Panc1 (cell line): ENCODE results near the gene ARID2. TPM values are rescaled to one million over a fixed set of nuclear protein-coding genes. Genes with fewer than 3 reads are reported as not detected.
A peak's percentile ranks its signal among the peaks of the same experiment; 100 is the strongest.

ENCODE experiments used
- ATAC-seq: fragments of 200-7000 bp; cut with Tn5 transposase; 2 replicates; pipeline ENCODE4 v1.9.1; 2020; ENCODE audit warnings: mild to moderate bottlenecking, moderate library complexity
- Bru-seq: library from RNA; stranded (reverse); fragments of 400-500 nt; gene quantifications from one replicate; lab custom pipeline; 2021; lab: Mats Ljungman, UMichigan
- BruChase-seq, 2 experiments: library from RNA; stranded (reverse); fragments of 400-500 nt; gene quantifications; one replicate each; lab custom pipeline; 2021; lab: Mats Ljungman, UMichigan
- BruUV-seq: library from RNA; stranded (reverse); fragments of 400-500 nt; replicated peaks from 2 replicates; lab custom pipeline; 2021; lab: Mats Ljungman, UMichigan
- CTCF ChIA-PET: fragments of 300-600 bp; sonication (Branson Sonifier 250); formaldehyde crosslinking; loops from one replicate; lab custom pipeline; 2022; ENCODE audit warnings: antibody characterized with exemption; lab: Charles Lee
- POLR2A ChIA-PET: fragments of 300-600 bp; sonication (Branson Sonifier 250); formaldehyde crosslinking; loops from one replicate; lab custom pipeline; 2022; ENCODE audit warnings: antibody characterized with exemption; lab: Charles Lee
- DNase-seq: peaks from one replicate; pipeline ENCODE4 v3.0.0-alpha.2; 2010; ENCODE audit warnings: low read depth, low spot score
- H3K27ac ChIP-seq: 2 replicates; pipeline ENCODE4 v1.5.1; 2011; ENCODE audit warnings: mild to moderate bottlenecking, low read length, inconsistent platforms
- H3K27me3 ChIP-seq: fragments of 200-500 bp; sonication (Bioruptor generic); 2 replicates; pipeline ENCODE4 v1.6.0; 2014; ENCODE audit warnings: low read length, inconsistent platforms; ENCODE audit not compliant: control insufficient read depth, insufficient read depth
- H3K36me3 ChIP-seq: fragments of 200-500 bp; sonication (Bioruptor generic); 2 replicates; pipeline ENCODE4 v1.5.1; 2014; ENCODE audit warnings: inconsistent platforms, mild to moderate bottlenecking, low read length, moderate library complexity; ENCODE audit not compliant: control insufficient read depth, insufficient read depth
- H3K4me1 ChIP-seq: 2 replicates; pipeline ENCODE4 v1.5.1; 2011; ENCODE audit warnings: inconsistent platforms, mild to moderate bottlenecking, low read length, moderate library complexity; ENCODE audit not compliant: control insufficient read depth, insufficient read depth
- H3K4me3 ChIP-seq, 2 experiments: 2 replicates each; pipeline ENCODE4 v1.5.1; 2011 to 2012; ENCODE audit warnings: low read depth in 2 of 2, low read length in 2 of 2, mild to moderate bottlenecking in 2 of 2, inconsistent platforms in 1 of 2, moderate library complexity in 1 of 2
- H3K9me3 ChIP-seq: fragments of 200-500 bp; sonication (Bioruptor generic); 2 replicates; pipeline ENCODE4 v1.5.1; 2014; ENCODE audit warnings: low read depth, mild to moderate bottlenecking, inconsistent platforms, low read length, moderate library complexity; ENCODE audit not compliant: control insufficient read depth, insufficient read depth
- POLR2AphosphoS5 ChIP-seq: IDR thresholded peaks from 2 replicates; pipeline ENCODE4 v1.6.1; 2012; ENCODE audit warnings: mild to moderate bottlenecking, low read depth, low read length, moderate library complexity
- REST ChIP-seq, 2 experiments: IDR thresholded peaks; 2 replicates each; pipeline ENCODE4 v1.6.1; 2011 to 2012; ENCODE audit warnings: low read depth in 2 of 2, control low read depth in 1 of 2, low read length in 1 of 2, mild to moderate bottlenecking in 1 of 2, moderate library complexity in 1 of 2; ENCODE audit not compliant: insufficient read depth in 1 of 2
- TCF7L2 ChIP-seq: IDR thresholded peaks from 2 replicates; pipeline ENCODE4 v1.6.1; 2011; ENCODE audit warnings: mild to moderate bottlenecking, low read depth, low read length, inconsistent platforms
- in situ Hi-C: cut with HindIII; loops from 2 replicates; pipeline ENCODE4 v1.10.0; 2016; ENCODE audit warnings: low sequenced_read_pairs, low pct_unique_long_range_greater_than_20kb
- intact Hi-C: fragments of 100-400 bp; cut with micrococcal nuclease; formaldehyde crosslinking; loops from one replicate; pipeline ENCODE4 v1.10.0; 2022; ENCODE audit not compliant: unreplicated experiment
- long read RNA-seq: library from polyadenylated mRNA; unstranded; transcript quantifications from one replicate; pipeline ENCODE4 v2.0.0, GENCODE V29; 2021; ENCODE audit not compliant: unreplicated experiment
- polyA plus RNA-seq: library from polyadenylated mRNA; unstranded; fragments of >200 nt; gene quantifications from one replicate; pipeline ENCODE4 v1.2.1, GENCODE V29; 2012; ENCODE audit warnings: missing spikeins; ENCODE audit not compliant: insufficient read length
- total RNA-seq: library from RNA; stranded (reverse); gene quantifications from one replicate; pipeline ENCODE4 v1.2.1, GENCODE V29; 2021; ENCODE audit not compliant: unreplicated experiment
- TF ChIP-seq, protein P1 (sequence below): fragments of 450-650 bp; IDR thresholded peaks from 2 replicates; pipeline ENCODE4 v1.5.1; 2017; ENCODE audit warnings: mild to moderate bottlenecking

ARID2 gene, protein sequence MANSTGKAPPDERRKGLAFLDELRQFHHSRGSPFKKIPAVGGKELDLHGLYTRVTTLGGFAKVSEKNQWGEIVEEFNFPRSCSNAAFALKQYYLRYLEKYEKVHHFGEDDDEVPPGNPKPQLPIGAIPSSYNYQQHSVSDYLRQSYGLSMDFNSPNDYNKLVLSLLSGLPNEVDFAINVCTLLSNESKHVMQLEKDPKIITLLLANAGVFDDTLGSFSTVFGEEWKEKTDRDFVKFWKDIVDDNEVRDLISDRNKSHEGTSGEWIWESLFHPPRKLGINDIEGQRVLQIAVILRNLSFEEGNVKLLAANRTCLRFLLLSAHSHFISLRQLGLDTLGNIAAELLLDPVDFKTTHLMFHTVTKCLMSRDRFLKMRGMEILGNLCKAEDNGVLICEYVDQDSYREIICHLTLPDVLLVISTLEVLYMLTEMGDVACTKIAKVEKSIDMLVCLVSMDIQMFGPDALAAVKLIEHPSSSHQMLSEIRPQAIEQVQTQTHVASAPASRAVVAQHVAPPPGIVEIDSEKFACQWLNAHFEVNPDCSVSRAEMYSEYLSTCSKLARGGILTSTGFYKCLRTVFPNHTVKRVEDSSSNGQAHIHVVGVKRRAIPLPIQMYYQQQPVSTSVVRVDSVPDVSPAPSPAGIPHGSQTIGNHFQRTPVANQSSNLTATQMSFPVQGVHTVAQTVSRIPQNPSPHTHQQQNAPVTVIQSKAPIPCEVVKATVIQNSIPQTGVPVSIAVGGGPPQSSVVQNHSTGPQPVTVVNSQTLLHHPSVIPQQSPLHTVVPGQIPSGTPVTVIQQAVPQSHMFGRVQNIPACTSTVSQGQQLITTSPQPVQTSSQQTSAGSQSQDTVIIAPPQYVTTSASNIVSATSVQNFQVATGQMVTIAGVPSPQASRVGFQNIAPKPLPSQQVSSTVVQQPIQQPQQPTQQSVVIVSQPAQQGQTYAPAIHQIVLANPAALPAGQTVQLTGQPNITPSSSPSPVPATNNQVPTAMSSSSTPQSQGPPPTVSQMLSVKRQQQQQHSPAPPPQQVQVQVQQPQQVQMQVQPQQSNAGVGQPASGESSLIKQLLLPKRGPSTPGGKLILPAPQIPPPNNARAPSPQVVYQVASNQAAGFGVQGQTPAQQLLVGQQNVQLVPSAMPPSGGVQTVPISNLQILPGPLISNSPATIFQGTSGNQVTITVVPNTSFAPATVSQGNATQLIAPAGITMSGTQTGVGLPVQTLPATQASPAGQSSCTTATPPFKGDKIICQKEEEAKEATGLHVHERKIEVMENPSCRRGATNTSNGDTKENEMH (N-terminal part only)
- 39.5 TPM for total RNA-seq
- polyA plus RNA-seq: 10.8 TPM
- Bru-seq, nascent RNA: percentile 94 among the genes with signal in this experiment
- percentile 88 among the genes with signal in this experiment for BruChase-seq, experiment 1, labeled RNA remaining after a 2-hour chase
- percentile 81 among the genes with signal in this experiment for BruChase-seq, experiment 2, labeled RNA remaining after a 6-hour chase
- long read RNA-seq, full-length matches to known transcripts: 1 of 38 reads
- long read RNA-seq, partial matches to known transcripts: 30 of 38 reads
- long read RNA-seq, other reads (novel, unspliced or antisense): 7 of 38 reads

DNA sequence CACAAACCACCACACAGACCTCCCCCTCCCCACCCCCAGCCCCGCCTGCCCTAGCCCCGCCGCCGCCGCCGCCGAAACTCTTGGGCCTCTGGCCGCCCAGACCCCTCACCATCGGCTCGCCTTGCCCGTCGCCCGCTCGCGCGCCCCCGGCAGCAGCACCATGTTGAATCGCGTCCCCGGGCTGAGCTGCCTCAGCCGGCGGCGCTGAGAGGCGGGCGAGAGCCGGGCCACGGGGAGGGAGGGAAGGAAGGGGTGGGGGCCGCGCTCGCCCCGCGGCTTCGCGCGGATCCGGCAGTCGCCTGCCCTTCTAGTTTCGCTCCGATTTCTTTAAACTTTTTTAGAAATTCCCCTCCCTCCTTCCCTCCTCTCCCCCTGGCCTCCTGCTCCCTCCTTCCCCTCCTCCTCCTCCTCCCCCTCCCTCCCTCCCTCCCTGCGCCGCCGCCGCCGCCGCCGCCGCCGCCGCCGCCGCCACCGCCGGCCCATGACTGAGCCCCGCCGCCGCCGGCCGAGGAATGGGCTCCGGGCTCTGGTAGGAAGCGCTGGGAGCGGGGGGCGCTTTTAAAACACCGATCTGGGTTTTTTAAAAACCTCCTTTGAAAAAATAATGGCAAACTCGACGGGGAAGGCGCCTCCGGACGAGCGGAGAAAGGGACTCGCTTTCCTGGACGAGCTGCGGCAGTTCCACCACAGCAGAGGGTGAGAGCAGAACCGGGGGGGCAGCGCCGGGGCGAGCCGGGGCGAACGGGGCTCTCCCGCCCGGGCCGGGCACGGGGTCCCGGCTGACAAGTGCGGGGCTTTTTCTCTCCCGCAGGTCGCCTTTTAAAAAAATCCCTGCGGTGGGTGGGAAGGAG lies at the start of gene ARID2:
TSS of gene ARID2 (plus strand) at position 474 of the 851 bp plus-strand sequence. CDS start at position 605, 131 bp downstream.
- ATAC-seq (peak; percentile 55), DNase-seq (no peak)
- intact Hi-C loops (loop anchor here (5.0 kb wide), 1 partner anchor 557 kb away; no protein-coding TSS in a partner anchor), in situ Hi-C loops (no loop called here)
- TF ChIP-seq POLR2AphosphoS5 (no peak), TCF7L2 (no peak), REST (IDR thresholded peaks at IDR 0.05; ENCODE audit: insufficient read depth in 1 of 2, low read depth in 2 of 2, low read length in 1 of 2) (no peak)
- TF ChIP-seq, protein P1, sequence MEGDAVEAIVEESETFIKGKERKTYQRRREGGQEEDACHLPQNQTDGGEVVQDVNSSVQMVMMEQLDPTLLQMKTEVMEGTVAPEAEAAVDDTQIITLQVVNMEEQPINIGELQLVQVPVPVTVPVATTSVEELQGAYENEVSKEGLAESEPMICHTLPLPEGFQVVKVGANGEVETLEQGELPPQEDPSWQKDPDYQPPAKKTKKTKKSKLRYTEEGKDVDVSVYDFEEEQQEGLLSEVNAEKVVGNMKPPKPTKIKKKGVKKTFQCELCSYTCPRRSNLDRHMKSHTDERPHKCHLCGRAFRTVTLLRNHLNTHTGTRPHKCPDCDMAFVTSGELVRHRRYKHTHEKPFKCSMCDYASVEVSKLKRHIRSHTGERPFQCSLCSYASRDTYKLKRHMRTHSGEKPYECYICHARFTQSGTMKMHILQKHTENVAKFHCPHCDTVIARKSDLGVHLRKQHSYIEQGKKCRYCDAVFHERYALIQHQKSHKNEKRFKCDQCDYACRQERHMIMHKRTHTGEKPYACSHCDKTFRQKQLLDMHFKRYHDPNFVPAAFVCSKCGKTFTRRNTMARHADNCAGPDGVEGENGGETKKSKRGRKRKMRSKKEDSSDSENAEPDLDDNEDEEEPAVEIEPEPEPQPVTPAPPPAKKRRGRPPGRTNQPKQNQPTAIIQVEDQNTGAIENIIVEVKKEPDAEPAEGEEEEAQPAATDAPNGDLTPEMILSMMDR: no peak
- ChIA-PET POLR2A (interaction anchor here (0.6 kb wide), 1 partner anchor 44 kb away, joined by 4 read pairs; no protein-coding TSS in a partner anchor), CTCF (interaction anchor here (0.6 to 0.7 kb wide), 2 partner anchors 165 to 231 kb away, joined by 3 to 4 read pairs; no protein-coding TSS in a partner anchor)
- H3K4me1 ChIP-seq: peaks cover 24% of the 10 kb centered on the region; the same call in 1 of the 2 replicates
- peak within 1 kb of the TSS; percentile 74 to 97 for H3K4me3 ChIP-seq
- no TSS peak for BruUV-seq
- H3K9me3 ChIP-seq: no peaks in the 10 kb centered on the region
- H3K27me3 ChIP-seq: no peaks in the 10 kb centered on the region
- peaks cover 17% of the 10 kb centered on the region for H3K36me3 ChIP-seq
- peak within 1 kb of the TSS; percentile 97 for H3K27ac ChIP-seq
